ENCODE measurements around the gene TRAPPC14. TPM values are rescaled to one million over a fixed set of nuclear protein-coding genes. Genes with fewer than 3 reads are reported as not detected.
A peak's percentile ranks its signal among the peaks of the same experiment; 100 is the strongest.

Gene TRAPPC14
- total and polyA plus RNA-seq, 2 of the 13 experiments (the other 11 are each of a cell fraction or from before 2014, with no cell fraction given) = 4.7 to 9.6 TPM

- TF ChIP-seq ZNF512 (CRISPR knock-in tag; IDR thresholded peaks at IDR 0.05) (peak; percentile 77; the same call in 1 of the 2 replicates), HES4 (CRISPR knock-in tag; IDR thresholded peaks at IDR 0.05; ENCODE audit: borderline replicate concordance) (0 out of 2 replicates have a peak, but pooled peaks have one; percentile 31), ZBTB38 (CRISPR knock-in tag; IDR thresholded peaks at IDR 0.05) (peak; percentile 86), HNRNPLL (IDR thresholded peaks at IDR 0.05; ENCODE audit: low read depth, low read length, poor library complexity, severe bottlenecking) (peak; percentile 46), ZNF891 (CRISPR knock-in tag; IDR thresholded peaks at IDR 0.05) (peak; percentile 81), ZNF776 (CRISPR knock-in tag; IDR thresholded peaks at IDR 0.05) (0 out of 2 replicates have a peak, but pooled peaks have one; percentile 24), ZNF687 (CRISPR knock-in tag; IDR thresholded peaks at IDR 0.05) (peak; percentile 84), ZNF264 (CRISPR knock-in tag; IDR thresholded peaks at IDR 0.05) (0 out of 2 replicates have a peak, but pooled peaks have one; percentile 43), TEAD2 (CRISPR knock-in tag; IDR thresholded peaks at IDR 0.05) (0 out of 2 replicates have a peak, but pooled peaks have one; percentile 76), GABPB1 (CRISPR knock-in tag; IDR thresholded peaks at IDR 0.05) (peak; percentile 52; the same call in 1 of the 2 replicates), FOXA3 (CRISPR knock-in tag; IDR thresholded peaks at IDR 0.05) (no peak)
- TF ChIP-seq, protein P1, sequence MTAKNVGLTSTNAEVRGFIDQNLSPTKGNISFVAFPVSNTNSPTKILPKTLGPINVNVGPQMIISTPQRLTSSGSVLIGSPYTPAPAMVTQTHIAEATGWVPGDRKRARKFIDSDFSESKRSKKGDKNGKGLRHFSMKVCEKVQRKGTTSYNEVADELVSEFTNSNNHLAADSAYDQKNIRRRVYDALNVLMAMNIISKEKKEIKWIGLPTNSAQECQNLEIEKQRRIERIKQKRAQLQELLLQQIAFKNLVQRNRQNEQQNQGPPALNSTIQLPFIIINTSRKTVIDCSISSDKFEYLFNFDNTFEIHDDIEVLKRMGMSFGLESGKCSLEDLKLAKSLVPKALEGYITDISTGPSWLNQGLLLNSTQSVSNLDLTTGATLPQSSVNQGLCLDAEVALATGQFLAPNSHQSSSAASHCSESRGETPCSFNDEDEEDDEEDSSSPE (CRISPR knock-in tag; IDR thresholded peaks at IDR 0.05) = peak; percentile 33; the same call in 1 of the 2 replicates
- TF ChIP-seq, protein P2, sequence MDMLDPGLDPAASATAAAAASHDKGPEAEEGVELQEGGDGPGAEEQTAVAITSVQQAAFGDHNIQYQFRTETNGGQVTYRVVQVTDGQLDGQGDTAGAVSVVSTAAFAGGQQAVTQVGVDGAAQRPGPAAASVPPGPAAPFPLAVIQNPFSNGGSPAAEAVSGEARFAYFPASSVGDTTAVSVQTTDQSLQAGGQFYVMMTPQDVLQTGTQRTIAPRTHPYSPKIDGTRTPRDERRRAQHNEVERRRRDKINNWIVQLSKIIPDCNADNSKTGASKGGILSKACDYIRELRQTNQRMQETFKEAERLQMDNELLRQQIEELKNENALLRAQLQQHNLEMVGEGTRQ (IDR thresholded peaks at IDR 0.05; ENCODE audit: low read depth, low read length) = no peak
- TF ChIP-seq, protein P2 (CRISPR knock-in tag; IDR thresholded peaks at IDR 0.05; ENCODE audit: borderline replicate concordance) = peak; percentile 44; the same call in 1 of the 2 replicates
Observed at GRCh38 chr7:100177045-100178001, 18.8 kb upstream of the TRAPPC14 start, which contains the start of the genes GPC2 and STAG3 (continued).

Measured in HepG2 (cell line).